ENCODE data around the gene MAP1S.

DNA sequence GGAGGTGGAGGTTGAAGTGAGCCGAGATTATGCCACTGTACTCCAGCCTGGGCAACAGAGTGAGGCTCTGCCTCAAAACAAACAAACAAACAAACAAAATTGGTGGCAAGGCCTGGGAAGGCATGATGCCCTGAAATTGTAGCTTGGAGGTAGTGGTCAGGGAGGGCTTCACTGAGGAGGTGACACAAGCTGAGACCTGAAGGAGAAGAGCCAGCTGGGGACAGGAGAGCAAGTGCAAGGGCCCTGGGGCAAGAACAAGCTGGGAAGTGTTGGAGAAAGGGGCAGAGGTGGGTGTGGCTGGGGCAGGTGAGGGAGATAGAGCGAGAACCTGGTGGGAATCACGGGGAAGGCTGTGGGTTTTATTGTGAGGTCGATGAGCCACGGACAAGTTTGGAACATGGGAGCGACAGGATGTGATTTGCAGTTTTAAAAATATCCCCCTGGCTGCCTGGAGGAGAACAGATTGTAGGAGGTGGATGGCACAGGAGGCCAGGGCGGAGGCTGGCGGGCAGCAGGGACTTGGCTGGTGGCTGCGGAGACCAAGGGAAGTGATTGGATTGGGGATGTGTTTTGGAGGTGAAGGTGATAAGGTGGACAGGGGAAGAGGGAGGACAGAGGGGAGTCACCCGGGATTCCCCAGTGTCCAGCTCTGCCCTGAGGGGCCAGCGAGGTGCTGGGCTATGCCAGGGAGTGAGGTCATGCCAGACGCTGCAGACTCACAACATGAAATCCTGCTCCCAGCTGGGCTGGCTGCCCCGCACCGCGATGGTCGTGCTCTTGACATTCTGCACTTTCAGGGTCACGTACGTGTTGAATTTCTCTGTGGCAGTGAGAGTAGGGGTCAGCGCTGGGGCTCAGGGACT is 45.1 kb upstream of the MAP1S start:
- TF ChIP-seq CTCF (IDR thresholded peaks at IDR 0.05; ENCODE audit: low read depth, low read length, poor library complexity, severe bottlenecking) (no peak), EZH2phosphoT487 (IDR thresholded peaks at IDR 0.05; ENCODE audit: borderline replicate concordance, low read length) (no peak)

Data from DOHH2 (cell line).